ENCODE data around the gene APOH.

The APOH gene

DNA sequence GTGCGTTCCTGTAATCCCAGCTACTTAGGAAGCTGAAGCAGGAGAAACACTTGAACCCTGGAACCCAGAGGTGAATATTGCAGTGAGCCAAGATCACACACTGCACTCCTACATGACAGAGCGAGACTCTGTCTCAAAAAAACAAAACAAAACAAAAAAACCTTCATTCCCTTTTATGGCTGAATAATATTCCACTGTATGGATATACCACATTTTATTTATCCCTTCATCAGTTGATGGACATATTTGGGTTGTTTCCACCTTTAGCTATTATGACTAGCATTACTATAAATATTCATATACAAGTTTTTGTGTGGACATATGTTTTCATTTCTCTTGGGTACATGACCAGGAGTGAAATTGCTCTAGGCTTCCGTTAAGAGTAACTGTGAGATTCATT is 42.3 kb upstream of the APOH start:
- TF ChIP-seq, protein P1, sequence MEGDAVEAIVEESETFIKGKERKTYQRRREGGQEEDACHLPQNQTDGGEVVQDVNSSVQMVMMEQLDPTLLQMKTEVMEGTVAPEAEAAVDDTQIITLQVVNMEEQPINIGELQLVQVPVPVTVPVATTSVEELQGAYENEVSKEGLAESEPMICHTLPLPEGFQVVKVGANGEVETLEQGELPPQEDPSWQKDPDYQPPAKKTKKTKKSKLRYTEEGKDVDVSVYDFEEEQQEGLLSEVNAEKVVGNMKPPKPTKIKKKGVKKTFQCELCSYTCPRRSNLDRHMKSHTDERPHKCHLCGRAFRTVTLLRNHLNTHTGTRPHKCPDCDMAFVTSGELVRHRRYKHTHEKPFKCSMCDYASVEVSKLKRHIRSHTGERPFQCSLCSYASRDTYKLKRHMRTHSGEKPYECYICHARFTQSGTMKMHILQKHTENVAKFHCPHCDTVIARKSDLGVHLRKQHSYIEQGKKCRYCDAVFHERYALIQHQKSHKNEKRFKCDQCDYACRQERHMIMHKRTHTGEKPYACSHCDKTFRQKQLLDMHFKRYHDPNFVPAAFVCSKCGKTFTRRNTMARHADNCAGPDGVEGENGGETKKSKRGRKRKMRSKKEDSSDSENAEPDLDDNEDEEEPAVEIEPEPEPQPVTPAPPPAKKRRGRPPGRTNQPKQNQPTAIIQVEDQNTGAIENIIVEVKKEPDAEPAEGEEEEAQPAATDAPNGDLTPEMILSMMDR (IDR thresholded peaks at IDR 0.05; ENCODE audit: insufficient read depth, missing control alignments) = no peak
- DNase-seq (ENCODE audit: insufficient read length, low spot score) (no peak), FAIRE-seq (no peak)

DNA sequence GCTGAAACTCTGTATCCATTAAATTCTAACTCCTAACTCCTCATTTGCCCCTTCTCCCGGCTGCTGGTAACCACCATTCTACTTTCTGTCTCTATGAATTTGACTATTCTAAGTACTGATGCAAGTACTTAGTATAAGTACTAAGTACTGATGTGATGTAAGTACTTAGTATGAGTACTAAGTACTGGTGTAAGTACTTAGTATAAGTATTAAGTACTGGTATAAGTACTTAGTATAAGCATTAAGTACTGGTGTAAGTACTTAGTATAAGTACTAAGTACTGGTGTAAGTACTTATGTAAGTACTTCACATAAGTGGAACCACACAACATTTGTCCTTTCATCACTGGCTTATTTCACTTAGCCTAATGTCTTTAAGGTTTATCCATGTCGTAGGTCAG is 40.9 kb upstream of the APOH start:
- DNase-seq (ENCODE audit: insufficient read length, low spot score) (no peak), FAIRE-seq (no peak)
- TF ChIP-seq, protein P1 (IDR thresholded peaks at IDR 0.05; ENCODE audit: insufficient read depth, missing control alignments) = no peak

DNA sequence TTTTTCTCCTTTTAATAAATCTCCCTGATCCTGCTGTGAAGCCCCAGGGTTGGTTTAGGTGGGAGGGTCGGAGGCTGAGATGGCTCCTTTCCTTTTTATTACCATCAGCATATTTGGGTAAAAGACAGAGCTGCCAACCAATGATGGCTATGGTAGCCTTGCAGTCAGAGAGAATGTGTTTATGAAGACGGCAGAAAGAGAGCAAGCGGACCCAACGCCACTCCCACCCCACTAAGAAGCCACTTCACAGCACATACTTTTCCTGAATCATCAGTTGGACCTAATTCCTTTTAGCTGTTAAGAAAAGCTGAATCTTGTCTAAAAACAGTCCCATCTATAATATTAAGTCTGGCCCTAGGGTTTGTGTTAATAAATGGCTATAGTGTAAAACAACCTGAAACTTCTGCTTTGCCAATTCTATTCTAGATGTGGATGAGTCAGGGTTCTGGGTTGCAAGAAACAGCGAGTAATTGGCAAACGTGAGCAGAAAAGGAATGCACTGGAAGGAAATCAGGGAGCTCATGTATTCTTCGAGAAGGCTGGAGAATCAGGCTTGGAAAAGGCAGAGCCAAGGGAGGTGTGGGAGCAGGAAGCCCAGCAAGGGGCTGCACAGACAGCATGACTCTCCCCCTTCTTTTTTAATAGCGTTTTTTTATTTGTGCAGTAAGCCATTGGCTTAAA is 39.2 kb upstream of the APOH start:
- FAIRE-seq = no peak
- TF ChIP-seq, protein P1 (IDR thresholded peaks at IDR 0.05; ENCODE audit: insufficient read depth, missing control alignments) = no peak
- DNase-seq (ENCODE audit: insufficient read length, low spot score) = no peak

DNA sequence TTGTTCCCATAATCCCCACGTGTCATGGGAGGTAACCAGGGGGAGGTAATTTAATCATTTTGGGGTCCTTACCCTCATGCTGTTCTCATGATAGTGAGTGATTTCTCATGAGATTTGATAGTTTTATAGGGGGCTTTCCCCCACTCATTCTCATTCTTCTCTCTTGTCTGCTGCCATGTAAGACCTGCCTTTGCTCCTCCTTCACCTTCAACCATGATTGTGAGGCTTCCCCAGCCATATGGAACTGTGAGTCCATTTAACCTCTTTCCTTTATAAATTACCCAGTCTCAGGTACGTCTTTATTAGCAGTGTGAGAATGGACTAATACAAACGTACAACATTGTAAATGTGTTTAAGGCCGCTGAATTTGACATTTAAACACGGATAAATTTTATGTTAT is 35.5 kb upstream of the APOH start:
- TF ChIP-seq, protein P1 (IDR thresholded peaks at IDR 0.05; ENCODE audit: insufficient read depth, missing control alignments) = no peak
- no peak for FAIRE-seq

DNA sequence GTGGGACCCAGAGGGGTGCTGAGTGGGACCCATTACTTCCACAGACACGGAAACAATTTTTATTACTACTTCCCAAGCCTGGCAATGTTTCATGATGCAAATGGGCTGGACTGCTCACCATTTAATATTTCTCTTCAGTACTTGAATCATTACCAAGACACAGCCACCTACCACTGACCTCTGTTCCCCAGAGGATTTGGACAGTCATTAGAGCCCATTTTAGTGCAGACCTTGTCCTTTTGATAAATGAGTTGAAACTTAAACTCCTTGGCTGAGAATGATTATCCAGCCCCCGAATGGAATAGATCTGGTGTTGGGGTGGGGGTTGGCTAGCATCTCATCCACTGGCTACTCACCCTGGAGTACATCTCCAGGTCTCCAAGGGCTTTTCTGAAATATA is 33.6 kb upstream of the APOH start:
- FAIRE-seq = no peak
- DNase-seq (ENCODE audit: insufficient read length, low spot score) = no peak
- TF ChIP-seq, protein P1 (IDR thresholded peaks at IDR 0.05; ENCODE audit: insufficient read depth, missing control alignments) = no peak

More for the DNA sequence above, 35.5 kb upstream of the APOH start:
- no peak for DNase-seq (ENCODE audit: insufficient read length, low spot score)

DNA sequence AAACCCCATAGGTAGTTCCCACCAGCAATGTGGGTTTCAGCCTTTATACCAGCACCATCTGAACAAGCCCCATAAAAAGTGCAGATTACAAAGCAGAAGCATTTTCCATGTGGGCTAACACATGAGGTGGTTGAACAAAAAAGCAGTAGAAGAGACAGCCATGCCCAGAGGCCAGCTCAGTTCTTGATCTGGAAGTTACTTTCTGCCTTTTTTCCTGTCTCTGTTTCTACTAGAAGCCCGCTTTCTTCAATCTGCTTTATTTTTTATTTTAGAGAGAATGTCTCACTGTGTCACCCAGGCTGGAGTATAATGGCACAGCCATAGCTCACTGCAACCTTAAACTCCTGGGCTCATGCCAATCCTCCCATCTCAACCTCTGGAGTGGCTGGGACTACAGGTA is 31.5 kb upstream of the APOH start:
- FAIRE-seq (no peak), DNase-seq (ENCODE audit: insufficient read length, low spot score) (no peak)
- TF ChIP-seq, protein P1 (IDR thresholded peaks at IDR 0.05; ENCODE audit: insufficient read depth, missing control alignments) = no peak

DNA sequence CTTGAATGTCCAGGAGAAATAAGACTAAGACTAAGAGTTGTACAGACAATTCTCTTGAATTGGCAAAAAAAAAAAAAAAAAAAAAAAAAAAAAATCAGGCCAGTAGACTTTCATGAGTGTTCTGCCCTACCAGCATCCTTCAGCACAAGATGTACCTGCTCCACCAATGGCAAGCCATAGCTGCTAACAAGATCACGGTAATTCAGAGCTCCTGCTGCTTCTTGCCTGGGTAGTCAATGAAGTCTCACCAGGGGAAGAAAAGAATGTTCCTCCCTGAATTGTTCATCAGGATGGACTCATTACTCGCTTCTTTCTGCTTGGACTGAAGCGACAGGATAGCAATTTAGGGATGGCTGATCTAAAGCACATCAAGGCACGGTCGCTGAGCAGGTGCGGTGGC is 31.1 kb upstream of the APOH start:
- TF ChIP-seq, protein P1 (IDR thresholded peaks at IDR 0.05; ENCODE audit: insufficient read depth, missing control alignments) = no peak
- DNase-seq (ENCODE audit: insufficient read length, low spot score) (no peak), FAIRE-seq (no peak)
